Measurements from ENCODE around the gene SORBS1. TPM values are rescaled to one million over a fixed set of nuclear protein-coding genes. Genes with fewer than 3 reads are reported as not detected.

SORBS1 gene
- total and polyA plus RNA-seq, 8 donors, result 34.4 to 713 (median 168) TPM

DNA sequence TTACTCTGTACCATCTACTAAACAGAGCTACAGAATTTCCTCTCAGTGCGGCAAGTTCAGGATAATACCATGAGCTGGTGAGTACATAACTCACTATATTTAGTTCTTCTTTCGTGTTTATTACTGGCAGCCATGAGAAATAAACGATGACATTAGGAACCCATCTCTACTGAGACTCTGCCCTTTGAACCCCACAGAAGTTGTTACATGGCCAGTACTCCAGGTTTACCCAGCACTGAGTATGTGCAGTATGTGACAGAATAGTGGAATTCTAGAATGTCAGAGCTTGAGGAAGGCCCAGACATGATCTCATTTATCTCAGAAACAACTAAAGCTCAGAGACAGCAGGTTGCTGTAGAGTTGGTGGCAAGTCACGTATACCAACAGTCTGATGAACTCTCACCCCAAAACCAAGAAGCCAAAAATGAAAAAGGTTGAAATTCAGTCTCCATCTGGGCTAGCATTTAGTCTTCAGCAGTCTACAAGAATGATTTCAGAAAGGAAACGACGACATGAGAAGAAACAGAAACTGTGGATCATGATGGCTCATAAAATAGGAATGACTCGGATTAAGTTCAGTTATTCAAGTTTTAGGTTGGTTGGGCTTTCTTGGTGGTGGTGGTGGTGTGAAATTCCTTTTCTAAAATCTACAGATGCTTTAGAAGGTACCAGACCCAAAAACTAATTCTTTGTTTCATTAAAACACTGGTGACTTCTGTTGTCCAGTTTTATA lies 78.5 kb downstream of the SORBS1 start:
- Histone ChIP-seq H3K4me3 (no peak overlapping the region), H3K27me3 (no peaks in the 10 kb centered on the region), H3K9me3 (no peaks in the 10 kb centered on the region), H3K4me1 (peaks cover 37 to 83% (median 63%) of the 10 kb centered on the region in 4 donors), H3K27ac (peak overlapping the region; percentile 25 to 95 (median 87)), H3K36me3 (peaks cover 0 to 13% (median 3%) of the 10 kb centered on the region in 4 donors)
- no peak for TF ChIP-seq EP300 (IDR thresholded peaks at IDR 0.05)
- no peak for DNase-seq
- intact Hi-C loops (cut with DNase I; ENCODE audit: low total_unique reads), result no loop called here
- WGBS, 5 donors, result 80 to 90% (median 88%) methylated on average over 7 of the region's 7 CpGs

DNA sequence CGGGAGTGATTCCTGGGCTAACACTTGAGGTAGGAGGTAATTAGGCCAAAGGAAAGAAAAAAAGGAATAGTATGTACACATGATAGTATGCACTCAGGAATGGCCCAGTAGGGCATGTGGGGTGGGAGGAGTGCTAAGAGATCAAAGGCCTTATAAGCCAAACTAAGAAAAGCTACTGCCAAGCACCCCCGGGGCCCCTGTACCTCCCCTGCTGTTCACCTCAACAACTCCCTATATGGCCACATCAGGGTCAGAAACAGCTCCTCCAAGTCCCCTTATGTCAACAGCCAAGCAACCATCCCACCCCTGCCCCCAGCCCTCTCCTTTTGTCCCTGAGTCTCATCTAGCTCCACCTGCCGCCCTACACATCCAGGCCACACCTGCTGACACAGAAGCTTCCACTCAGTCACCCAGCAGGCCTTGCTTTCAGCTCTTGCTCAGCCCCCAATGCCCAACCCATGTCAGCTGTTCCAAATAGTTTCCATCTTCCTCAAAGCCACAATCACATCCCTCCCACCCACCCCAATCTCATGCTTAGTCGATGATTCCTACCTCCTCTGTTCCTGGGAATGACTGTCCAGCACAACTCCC lies 80.2 kb downstream of the SORBS1 start:
- no peak for DNase-seq
- intact Hi-C loops (cut with DNase I; ENCODE audit: low total_unique reads), result no loop called here
- 32 to 58% (median 39%) methylated on average over 4 of the region's 4 CpGs for WGBS, 5 donors
- peaks cover 0 to 9% (median 0%) of the 10 kb centered on the region in 4 donors for H3K36me3 ChIP-seq
- no peaks in the 10 kb centered on the region for H3K27me3 ChIP-seq
- H3K4me3 ChIP-seq, result no peak overlapping the region
- H3K9me3 ChIP-seq, result no peaks in the 10 kb centered on the region
- TF ChIP-seq POLR2A (IDR thresholded peaks at IDR 0.05), result no peak
- no peak for TF ChIP-seq EP300 (IDR thresholded peaks at IDR 0.05)
- TF ChIP-seq, protein P1, sequence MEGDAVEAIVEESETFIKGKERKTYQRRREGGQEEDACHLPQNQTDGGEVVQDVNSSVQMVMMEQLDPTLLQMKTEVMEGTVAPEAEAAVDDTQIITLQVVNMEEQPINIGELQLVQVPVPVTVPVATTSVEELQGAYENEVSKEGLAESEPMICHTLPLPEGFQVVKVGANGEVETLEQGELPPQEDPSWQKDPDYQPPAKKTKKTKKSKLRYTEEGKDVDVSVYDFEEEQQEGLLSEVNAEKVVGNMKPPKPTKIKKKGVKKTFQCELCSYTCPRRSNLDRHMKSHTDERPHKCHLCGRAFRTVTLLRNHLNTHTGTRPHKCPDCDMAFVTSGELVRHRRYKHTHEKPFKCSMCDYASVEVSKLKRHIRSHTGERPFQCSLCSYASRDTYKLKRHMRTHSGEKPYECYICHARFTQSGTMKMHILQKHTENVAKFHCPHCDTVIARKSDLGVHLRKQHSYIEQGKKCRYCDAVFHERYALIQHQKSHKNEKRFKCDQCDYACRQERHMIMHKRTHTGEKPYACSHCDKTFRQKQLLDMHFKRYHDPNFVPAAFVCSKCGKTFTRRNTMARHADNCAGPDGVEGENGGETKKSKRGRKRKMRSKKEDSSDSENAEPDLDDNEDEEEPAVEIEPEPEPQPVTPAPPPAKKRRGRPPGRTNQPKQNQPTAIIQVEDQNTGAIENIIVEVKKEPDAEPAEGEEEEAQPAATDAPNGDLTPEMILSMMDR (IDR thresholded peaks at IDR 0.05), result no peak
- no peak for TF ChIP-seq POLR2AphosphoS5 (IDR thresholded peaks at IDR 0.05)
- H3K4me1 ChIP-seq, result peaks cover 53 to 94% (median 77%) of the 10 kb centered on the region in 4 donors
- peak overlapping the region; percentile 61 to 95 (median 87) for H3K27ac ChIP-seq

DNA sequence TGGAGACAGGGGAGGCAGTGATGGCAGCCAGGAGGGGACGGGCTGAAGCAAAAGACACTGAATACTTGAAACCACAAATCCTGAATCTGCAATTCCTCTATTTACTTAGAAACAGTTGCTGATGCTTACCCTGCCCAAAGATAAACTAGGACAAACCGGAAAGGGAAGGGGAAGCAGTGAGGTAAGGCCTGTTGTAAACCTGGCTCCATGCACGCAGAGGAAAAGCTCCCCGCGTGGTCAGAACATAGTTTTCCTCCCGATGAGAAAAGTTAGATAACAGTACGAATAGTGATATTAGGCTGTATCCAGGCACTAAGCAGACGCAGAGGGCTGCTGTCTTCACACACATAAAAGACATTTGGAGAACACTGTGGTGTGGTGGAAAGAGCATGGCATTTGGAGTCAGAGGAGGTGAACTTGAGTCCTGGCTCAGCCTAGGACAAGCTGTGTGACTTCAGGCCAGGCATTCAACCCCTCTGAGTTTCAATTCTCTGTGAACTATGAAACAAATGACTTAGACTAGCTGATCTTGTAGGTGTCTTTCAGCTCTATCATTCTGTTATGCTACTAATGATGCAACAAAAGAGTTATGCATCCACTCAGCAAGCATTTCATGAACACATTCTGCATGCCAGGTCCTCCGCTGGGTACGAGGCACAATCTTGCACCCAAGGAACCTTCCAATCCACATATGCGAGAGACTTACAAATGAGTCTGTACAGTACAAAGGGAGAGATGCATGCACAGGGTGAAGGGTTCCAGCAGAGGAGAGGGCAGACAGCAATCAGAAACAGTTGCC lies 80.9 kb downstream of the SORBS1 start:
- Histone ChIP-seq H3K4me3 (no peak overlapping the region), H3K27ac (peak overlapping the region; percentile 62 to 95 (median 87)), H3K27me3 (no peaks in the 10 kb centered on the region), H3K9me3 (no peaks in the 10 kb centered on the region), H3K4me1 (peaks cover 58 to 94% (median 79%) of the 10 kb centered on the region in 4 donors), H3K36me3 (peaks cover 0 to 6% (median 0%) of the 10 kb centered on the region in 4 donors)
- 31 to 59% (median 44%) methylated on average over 11 of the region's 11 CpGs for WGBS, 5 donors
- intact Hi-C loops (cut with DNase I; ENCODE audit: low total_unique reads), result no loop called here
- TF ChIP-seq POLR2A (IDR thresholded peaks at IDR 0.05), result no peak
- peak; percentile 66 for TF ChIP-seq EP300 (IDR thresholded peaks at IDR 0.05)
- TF ChIP-seq POLR2AphosphoS5 (IDR thresholded peaks at IDR 0.05), result peak; percentile 27 to 60 (median 56)
- TF ChIP-seq, protein P1 (IDR thresholded peaks at IDR 0.05), result no peak
- DNase-seq, result peak in 1 of 2 donors; percentile 79

DNA sequence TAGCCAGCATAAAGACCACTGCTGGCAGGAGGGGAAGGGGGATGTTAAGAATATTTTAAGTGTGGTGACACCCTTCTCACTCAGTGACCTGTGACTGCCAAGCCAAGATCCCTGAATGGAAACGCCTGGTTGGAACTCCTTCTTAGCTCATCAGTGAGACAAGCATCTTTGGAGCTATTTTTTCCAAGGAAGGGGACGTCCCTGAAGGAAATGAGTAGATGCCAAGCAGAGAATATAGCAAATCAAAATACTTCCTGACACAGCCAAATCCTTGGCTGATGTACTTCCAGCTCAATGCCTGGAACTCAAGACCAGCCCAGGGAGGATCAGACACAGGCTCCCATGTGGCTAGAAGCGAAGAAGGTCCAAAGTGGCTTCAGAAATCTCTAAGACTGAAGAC lies 82.2 kb downstream of the SORBS1 start:
- Histone ChIP-seq H3K36me3 (no peaks in the 10 kb centered on the region), H3K27ac (peak overlapping the region; percentile 63 to 95 (median 87)), H3K9me3 (no peaks in the 10 kb centered on the region), H3K4me1 (peaks cover 63 to 97% (median 86%) of the 10 kb centered on the region in 4 donors), H3K4me3 (no peak overlapping the region), H3K27me3 (no peaks in the 10 kb centered on the region)
- intact Hi-C loops (cut with DNase I; ENCODE audit: low total_unique reads), result no loop called here
- TF ChIP-seq EP300 (IDR thresholded peaks at IDR 0.05) (no peak), POLR2AphosphoS5 (IDR thresholded peaks at IDR 0.05) (peak; percentile 41 to 47 (median 43)), POLR2A (IDR thresholded peaks at IDR 0.05) (no peak)
- TF ChIP-seq, protein P1 (IDR thresholded peaks at IDR 0.05), result no peak
- WGBS, 5 donors, result 42 to 57% (median 48%) methylated on average over 3 of the region's 3 CpGs
- peak in 1 of 2 donors; percentile 47 for DNase-seq
